Activated T-cell treated with anti-CD3 and anti-CD28 coated beads, Interleukin-2, amount 50 U/mL, for 48 hours (primary cell): ENCODE data around the gene RBM38.
"Not testable (repeated sequence)": the region's sequence is repeated elsewhere in the genome, so short reads cannot be mapped to it uniquely, and the experiment has no call there.

Experiments used
- DNase-seq, 2 experiments: peaks; one replicate each; pipeline ENCODE4 v3.0.0-alpha.2; 2020

Gene RBM38

DNA sequence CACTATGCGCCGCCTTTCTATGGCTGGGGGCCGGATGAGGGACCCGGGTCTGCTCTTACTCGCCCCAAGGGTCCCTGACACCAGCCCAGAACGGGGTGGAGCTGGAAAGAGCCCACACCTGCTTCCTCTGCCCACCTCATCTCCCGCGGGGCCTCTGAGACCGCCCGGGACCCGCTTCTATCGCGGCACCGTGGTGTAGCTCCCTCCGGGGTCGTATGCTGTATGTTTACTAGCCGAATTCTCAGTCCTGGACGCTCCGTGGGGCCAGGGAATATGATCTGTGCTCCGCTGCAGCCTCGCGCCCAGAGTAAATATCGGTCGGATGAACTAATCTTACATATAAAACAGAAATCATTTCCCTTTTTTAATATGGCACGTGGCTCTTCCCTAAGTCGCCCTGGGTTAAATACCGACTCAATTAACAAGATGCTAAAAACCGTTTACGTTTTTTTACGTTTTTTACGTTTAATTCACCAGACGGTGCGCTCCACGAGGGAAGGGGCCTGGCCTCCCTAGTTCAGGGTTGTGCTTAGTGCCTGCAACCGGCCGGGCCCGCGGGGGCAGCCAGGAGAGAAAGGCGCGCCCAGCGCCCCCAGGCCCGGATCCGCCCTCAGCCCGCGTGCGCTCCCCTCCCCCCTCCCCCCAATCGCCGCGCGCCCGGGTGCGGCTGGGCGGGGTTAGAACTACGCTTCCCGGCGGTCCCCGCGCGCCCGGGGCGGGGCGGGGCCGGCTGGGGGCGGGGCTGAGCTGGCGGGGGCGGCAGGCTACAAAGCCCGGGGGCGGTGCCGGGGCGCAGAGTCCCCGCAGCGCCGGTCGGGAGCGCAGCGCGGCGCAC lies at the start of gene RBM38:
Gene RBM38 (plus strand): TSS at position 793 of the 835 bp plus-strand sequence. CDS start 186 bp downstream, outside the sequence.
- DNase-seq = peak; percentile 86 to 88

DNA sequence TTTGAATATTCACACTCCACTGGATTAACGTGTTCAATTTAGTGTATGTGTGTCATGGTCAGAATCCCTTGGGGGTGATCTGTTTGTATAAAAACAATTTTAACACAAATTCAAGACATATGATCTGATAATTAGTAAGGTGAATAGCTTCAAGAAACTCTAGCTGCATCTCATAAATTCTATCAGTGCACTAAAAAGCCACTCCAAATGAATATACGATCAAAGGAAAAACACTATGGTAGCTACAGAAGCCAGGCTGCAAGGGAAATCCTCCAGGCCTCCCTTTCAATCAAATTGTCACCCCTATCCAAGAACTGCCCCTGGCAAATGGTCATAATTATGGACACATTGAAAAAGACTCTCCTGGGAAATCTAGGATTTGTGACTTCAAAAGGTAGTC lies 49.5 kb upstream of the RBM38 start:
- DNase-seq = no peak

DNA sequence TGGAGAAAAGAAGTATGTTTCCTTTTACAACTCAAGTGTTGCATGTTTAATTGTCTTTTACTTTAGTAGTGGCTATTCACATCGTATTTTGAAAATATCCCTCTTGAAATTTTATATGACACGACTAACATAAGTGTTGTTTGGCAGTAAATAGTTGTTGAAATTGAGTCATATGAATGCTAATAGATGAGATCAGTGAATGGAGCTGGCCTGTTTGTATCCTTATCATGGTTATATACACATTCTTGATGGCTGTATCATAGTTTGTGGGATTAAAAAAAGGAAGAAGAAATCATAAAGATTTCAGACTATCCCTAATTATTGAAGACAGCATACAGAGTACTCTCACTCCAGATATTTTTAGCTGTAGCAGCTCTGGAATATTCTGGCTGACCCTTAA lies 48.4 kb upstream of the RBM38 start:
- no peak for DNase-seq

DNA sequence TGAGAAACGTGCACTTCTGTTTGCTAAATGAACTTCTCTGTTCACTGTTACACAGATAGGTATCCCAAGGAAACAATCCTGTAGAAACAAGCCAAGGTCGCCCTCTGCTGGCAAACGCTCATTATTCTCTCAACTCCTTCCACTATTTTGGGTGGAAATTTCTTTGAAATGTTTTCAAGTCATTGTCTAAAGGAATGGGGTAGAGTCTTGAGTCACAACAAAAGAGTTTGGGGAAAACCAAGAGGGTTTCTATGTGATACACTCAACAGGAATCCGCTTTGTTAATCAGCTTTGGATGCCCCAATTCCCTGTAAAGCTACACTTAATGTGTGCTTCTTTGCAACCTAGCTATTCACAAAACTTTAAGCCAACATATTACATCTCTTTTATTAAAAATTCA lies 44.7 kb upstream of the RBM38 start:
- peak; percentile 78 to 82 for DNase-seq

DNA sequence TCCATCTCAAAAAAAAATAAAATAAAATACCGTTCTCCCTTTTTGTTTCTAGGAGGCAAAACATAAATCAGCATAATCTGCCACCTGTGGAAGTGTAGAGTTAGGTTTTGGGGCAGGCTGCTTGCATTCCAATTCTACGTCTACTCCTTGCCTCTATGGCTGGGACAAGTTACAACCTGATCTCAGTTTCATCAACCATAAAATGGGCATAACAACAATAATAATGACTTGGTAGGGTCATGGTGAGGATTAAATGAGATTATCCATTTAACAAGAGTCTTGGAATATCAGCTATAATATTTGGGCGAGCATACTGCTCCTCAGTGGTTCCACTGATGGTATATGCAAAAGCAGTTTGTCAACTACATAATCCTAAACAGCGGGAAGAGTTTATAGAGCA lies 43.8 kb upstream of the RBM38 start:
- no peak for DNase-seq

DNA sequence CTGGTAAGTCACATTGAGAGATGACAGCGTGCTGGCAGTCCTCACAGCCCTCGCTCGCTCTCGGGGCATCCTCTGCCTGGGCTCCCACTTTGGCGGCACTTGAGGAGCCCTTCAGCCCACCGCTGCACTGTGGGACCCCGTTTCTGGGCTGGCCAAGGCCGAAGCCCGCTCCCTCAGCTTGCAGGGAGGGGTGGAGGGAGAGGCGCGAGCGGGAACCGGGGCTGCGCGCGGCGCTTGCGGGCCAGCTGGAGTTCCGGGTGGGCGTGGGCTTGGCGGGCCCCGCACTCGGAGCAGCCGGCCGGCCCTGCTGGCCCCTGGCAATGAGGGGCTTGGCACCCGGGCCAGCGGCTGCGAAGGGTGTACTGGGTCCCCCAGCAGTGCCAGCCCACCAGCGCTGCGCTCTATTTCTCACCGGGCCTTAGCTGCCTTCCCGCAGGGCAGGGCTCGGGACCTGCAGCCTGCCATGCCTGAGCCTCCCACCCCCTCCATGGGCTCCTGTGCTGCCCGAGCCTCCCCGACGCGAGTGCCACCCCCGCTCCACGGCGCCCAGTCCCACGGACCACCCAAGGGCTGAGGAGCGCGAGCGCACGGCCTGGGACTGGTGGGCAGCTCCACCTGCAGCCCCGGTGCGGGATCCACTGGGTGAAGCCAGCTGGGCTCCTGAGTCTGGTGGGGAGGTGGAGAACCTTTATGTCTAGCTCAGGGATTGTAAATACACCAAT lies 42.8 kb upstream of the RBM38 start:
- DNase-seq = not testable (repeated sequence)

DNA sequence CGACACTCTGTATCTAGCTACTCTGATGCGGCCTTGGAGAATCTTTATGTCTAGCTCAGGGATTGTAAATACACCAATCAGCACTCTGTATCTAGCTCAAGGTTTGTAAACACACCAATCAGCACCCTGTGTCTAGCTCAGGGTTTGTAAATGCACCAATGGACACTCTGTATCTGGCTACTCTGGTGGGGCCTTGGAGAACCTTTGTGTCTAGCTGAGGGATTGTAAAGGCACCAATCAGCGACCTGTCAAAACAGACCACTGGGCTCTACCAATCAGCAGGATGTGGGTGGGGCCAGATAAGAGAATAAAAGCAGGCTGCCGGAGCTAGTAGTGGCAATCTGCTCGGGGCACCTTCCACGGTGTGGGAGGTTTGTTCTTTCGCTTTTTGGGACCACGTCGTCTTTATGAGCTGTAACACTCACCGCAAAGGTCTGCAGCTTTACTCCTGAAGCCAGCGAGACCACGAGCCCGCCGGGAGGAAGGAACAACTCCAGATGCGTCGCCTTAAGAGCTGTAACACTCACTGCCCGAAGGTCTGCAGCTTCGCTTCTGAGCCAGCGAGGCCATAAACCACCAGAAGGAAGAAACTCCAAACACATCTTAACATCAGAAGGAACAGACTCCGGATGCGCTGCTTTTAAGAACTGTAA lies 42.1 kb upstream of the RBM38 start:
- DNase-seq = peak; percentile 30 to 38

DNA sequence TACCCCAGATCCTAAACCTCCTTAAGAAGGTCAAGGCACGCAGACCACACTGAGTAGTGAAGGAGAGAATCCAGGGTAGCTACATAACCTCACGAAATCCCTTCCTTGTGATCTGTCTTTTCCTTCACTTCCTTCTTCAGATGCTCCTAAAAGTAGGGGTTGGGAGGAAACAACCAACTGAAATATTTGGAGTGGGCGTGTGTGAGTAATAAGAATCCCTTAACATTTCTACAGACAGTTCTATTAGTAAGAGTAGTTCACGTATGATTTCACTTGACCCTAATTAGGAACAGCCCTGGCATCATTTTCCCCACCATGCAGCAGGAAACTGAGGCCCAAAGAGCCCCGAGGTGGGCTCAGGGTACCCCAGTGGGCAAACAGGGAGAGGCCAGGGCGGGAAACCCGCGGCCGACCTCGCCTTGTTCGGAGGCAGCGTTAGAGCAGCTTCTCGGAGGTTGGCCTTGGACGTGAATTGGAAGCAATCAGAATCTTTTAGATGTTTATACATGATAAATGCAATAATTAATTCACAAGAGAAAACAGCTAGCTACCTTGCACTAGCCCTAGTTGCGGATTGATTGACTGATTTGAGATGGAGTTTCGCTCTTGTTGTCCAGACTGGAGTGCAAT lies 41.0 kb upstream of the RBM38 start:
- no peak for DNase-seq

DNA sequence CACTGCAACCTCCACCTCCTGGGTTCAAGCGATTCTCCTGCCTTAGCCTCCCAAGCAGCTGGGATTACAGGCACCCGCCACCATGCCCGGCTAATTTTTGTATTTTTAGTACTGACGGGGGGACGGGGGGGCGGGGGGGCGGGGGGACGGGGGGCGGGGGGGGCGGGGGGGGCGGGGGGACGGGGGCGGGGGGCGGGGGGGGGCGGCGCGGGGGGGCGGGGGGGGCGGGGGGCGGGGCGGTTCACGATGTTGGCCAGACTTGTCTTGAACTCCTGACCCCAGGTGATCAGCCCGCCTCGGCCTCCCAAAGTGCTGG lies 40.5 kb upstream of the RBM38 start:
- not testable (repeated sequence) for DNase-seq

DNA sequence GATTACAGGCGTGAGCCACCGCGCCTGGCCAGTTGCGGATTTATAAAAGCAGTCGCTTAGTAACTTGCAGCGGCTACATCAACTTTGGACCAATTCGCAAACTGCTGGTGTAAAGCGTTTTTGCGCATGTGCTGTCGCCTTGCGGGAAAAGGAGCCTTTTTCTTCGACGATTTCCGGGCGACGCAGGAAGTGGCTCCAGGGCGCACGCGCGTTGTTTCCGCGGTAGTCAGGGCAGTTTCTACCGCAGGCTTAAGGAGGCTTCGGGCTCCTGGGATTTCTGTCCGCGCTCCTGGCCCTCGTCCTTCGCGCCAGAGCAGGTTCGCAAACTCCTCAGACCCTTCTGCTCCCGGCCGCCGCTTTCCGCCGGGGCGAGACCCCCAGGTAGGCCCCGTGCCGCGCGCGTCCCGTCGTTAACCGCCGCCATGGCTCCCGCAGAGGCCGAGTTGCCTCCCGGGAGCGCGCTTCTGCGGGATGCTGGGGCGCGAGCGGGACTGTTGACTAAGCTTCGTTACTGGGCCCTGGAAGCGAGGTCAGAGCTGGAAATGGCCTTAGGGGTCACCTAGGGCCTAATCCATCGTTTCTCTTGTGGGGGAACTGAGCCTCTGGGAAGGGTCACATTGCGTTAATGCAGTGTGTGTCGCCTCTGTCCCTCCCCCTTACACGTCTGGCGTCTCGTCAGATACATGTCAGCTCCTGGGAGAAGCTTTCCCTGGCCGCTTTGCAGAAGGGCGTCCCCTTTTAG lies 40.0 kb upstream of the RBM38 start, which contains the start of gene RAE1:
Gene RAE1 (plus strand): TSS at position 214 of the 742 bp plus-strand sequence. CDS start 2,784 bp downstream, outside the sequence.
- peak; percentile 91 to 93 for DNase-seq

DNA sequence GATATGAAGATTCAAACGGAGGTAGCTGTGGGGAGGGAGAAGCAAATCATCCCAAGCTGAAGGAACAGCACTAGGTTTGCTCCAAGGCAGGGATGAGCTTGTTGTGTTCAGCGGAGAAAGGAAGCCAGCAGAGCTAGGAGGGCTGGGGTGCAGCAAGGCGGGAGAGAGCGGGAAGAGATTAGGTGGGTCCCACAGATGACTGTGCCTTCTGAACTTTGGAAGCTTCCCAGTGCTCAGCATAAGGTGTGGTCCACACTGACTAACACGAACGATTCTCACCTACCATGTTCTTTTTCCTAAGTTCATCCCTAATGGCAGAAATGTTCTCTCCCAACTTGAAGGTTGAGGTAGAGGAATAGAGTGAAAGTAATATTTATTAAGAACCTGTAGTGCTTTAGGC lies 38.9 kb upstream of the RBM38 start:
- DNase-seq = no peak

DNA sequence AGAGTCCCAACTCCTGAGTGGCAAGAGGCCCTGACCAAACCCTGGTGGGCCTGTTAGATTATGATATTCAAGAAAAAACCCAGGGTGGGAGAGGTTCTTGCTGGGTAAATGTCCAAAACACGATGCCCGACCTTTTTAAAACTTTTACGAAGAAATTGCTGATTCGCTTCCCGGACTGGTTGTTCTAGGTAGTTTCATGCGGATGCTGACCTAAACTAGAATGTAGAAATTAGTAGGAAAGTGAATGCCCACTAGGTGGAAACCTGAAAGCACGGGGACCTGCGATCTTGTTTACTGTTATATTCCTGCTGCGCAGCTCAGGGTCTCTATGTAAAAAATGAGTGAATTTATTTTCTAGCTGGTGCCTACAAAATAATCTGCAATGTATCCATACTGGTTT lies 37.8 kb upstream of the RBM38 start:
- no peak for DNase-seq

DNA sequence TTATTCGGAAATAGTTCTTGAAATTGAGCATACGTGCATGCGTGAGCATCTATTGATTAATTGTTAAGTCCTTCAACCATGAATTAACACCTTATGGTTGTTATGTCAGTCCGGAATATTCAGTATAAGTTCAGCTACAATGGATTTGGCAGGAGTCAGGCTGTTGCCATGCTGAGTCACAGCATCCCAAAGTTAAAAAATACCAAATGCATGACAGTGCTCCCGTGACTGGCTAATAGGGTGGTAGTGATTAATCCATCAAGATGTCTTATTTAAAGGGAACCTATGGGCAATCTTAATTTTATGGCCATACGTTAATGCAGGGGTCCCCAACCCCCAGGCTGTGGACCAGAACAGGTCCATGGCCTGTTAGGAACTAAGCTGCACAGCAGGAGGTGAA lies 29.7 kb upstream of the RBM38 start:
- DNase-seq = no peak

DNA sequence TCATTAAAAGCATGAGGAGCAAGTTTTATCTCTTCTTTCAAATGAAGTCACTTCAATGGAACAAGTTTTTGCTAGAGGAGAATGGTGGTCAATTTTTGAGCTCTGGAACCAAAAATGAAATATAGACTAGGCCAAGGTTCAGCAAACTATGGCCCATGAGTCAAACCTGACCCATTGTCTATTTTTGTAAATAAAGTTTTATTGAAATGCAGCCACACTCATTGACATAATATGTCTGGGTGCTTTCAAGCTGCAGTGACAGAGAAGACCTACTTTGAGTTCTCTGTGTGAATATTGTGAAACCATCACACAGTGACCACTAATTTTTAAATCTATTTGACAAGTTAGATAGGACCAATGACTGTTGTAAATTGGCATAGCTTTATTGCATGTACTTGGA lies 26.7 kb upstream of the RBM38 start:
- DNase-seq = no peak

DNA sequence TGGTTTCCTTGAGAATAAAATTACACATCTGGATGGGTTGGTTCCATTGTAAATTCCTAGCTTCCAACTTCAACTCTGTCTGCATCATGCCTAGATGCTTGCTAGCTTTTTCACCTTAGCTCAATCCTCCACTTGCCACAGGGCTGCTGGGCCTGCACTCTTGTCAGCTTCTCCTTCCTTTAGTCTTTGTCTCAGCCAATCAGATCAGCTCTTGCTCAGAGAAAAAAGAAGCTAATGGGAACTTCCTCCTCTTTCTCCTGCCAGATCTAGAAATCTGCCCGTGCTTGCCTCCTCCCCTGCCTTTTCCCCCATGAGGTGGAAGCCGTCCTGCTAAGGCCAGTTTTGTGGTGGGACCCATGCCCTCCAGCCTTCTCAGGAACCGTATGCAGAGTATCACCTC lies 21.6 kb upstream of the RBM38 start:
- no peak for DNase-seq

DNA sequence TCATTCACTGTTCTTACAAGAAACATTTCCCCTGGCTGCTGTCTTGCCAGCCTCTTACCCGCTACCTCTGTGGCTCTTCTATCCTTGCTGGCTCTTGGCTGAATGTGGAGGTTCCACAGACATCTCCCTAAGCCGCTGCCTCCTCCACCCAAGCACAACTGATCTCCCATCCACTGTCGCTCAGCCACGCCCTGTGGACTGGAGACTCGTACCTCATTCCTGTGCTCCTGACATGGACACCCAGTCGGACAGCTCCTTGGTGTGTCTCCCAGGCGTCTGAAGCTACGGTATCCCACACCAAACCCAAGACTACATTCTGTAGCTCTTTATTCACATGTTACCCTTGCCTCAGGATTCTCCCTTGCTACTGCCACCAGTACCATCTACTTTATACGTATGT lies 20.9 kb upstream of the RBM38 start:
- DNase-seq = no peak

DNA sequence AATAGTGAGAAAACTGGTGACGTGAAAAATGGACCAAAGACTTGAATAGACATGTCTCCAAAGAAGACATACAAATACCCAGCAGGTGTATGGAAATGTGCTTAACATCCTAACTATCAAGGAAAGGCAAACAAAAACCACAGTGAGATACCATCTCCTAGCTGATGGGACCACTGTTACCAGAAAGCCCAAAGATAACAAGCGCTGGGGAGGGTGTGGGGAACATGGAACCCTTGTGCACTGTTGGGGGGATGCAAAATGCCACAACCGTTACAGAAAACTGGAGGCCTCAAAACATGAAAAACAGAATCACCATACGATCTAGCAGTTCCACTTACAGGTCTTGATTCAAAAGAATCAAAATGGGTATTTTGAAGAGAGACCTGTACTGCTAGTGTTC lies 19.8 kb upstream of the RBM38 start:
- DNase-seq = no peak

DNA sequence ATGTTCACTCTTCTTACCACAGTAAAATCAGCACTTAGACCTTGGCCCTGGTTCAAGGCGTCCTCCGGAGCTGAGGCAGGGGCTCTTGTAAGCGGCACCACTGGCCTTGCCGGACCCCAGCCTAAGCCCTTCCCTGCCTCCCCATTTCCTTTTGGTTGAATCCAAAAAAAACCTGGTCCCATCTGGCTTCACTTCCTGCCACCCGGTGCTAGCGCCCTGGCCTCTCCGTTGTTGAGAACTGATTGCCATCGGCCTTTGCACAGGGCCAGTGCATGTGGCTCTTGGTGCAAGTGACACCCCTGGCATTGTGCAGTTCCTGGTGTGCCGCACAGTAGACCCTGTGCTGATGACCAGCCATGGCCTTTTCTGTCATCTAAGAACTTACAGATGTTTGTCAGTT lies 19.0 kb upstream of the RBM38 start:
- no peak for DNase-seq

DNA sequence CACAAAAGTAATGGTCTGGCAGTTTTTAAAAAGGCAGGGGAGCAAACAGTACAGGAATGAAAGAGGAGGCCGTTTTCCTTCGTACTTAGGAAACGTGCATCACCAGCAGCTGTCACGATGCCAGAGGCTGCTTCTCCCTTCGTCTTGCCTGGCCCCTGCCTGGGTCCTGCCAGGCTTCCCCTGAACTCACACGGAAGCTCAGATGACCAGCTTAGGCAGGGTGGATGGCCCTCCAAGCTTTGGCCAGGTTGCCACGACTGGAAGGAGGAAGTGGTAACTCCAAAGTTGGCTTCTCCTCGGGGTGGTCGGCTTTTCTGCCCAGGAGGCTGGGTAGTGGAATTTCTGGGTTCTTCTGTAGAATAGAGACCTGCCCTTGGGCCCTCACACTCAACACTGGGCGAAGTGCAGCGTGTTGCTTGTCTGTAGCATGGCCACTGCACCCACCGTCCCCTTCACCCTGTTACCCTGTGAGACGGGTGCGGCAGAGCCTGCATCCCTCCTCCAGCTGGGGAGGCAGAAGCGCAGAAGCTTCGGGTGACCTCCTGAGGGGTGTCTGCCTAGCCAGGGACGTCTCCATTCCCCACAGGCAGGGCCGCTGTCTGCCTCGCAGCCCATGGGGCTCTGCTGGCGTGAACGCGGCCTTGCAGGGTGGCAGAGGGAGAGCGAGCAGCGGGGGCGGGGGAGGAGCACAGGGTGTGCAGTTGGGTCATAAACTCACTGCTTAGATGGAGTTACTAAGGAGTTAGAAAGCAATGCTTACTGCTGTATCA lies 18.4 kb upstream of the RBM38 start:
- no peak for DNase-seq

DNA sequence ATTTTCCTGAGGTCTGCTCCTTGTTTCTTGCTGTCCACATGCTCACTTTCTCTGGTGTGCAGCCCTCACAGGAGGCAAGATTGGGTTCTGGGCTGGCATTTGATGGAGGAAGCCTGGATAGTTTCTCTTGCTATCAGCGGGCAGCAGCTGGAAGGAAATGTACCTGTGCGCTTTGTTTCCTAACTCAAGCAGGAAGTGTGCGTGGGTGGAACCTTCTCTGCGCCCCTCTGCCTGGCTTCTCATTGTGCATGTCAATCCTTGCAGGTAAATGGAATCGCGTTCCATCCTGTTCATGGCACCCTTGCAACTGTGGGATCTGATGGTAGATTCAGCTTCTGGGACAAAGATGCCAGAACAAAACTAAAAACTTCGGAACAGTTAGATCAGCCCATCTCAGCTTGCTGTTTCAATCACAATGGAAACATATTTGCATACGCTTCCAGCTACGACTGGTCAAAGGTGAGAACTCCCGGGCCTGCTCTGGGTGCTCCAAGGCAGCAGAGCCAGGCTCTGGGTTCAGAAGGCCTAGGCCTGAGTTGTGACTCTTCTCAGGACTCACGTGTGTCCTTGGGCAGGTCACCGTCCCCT lies 16.8 kb upstream of the RBM38 start:
- DNase-seq = no peak

DNA sequence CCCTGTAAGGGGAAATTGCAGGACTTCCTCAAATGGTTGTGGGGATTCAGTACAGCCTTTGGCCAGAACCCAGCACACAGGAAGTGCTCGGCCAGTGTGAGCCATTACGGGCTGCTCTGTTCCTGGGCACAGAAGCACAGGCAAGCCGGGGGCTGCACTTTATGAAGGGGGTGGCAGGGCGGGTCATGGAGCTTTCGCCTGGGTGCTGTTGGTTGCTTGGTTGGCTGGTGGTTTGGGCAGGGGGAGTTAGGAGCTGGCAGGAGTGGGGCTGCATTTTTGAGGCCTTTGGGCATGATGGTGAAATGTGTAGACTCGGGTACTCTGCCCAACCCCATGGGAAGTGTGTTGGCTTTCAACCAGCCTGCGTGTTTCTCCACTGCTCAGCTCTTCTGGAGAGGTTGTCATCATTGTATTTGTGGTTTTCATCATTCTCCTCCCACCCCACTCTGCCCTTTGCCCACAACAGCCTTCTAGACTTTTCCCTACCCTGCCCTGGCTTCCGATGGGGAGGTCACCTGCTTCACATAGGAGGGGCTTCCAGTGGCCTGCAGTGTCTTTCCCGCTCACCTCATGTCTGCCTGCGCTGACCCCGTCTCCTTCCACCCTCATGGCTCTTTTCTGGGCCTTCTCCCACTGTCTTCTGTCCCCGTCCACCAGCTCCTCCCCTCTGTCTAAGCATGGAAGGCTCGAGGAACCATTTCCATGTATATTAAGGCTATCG lies 16.1 kb upstream of the RBM38 start:
- no peak for DNase-seq
